GM12878 (cell line): Measurements from ENCODE around the gene CTNNAL1. TPM values are rescaled to one million over a fixed set of nuclear protein-coding genes. Genes with fewer than 3 reads are reported as not detected.

Experiments
- ATAC-seq: fragments of 200-7000 bp; cut with Tn5 transposase; 3 replicates; pipeline ENCODE4 v1.9.1; 2020; ENCODE audit warnings: mild to moderate bottlenecking, moderate library complexity
- BruUV-seq: library from RNA; stranded (reverse); fragments of 400-500 nt; replicated peaks from 2 replicates; lab custom pipeline; 2021; lab: Mats Ljungman, UMichigan
- CTCF ChIA-PET: fragments of 300-600 bp; sonication (Branson Sonifier 250); formaldehyde crosslinking; extraction: SDS; loops from one replicate; lab custom pipeline; 2021; ENCODE audit warnings: inconsistent platforms; lab: Yijun Ruan, JAX
- POLR2A ChIA-PET: fragments of 350-600 bp; formaldehyde crosslinking; extraction: SDS; loops from one replicate; lab custom pipeline; 2021; ENCODE audit warnings: inconsistent platforms; lab: Charles Lee
- RAD21 ChIA-PET: fragments of 300-600 bp; sonication (Branson Sonifier 250); formaldehyde crosslinking; loops from one replicate; lab custom pipeline; 2023; ENCODE audit warnings: antibody characterized with exemption; ENCODE audit not compliant: unreplicated experiment; lab: Charles Lee
- SMC1A ChIA-PET: fragments of 300-600 bp; sonication (Branson Sonifier 250); formaldehyde crosslinking; loops from one replicate; lab custom pipeline; 2023; ENCODE audit not compliant: unreplicated experiment, uncharacterized antibody; lab: Charles Lee
- DNase-seq: peaks from one replicate; pipeline ENCODE4 v3.0.0-alpha.2; 2011; ENCODE audit warnings: low read depth, low spot score
- FAIRE-seq: peaks from 3 replicates; lab custom pipeline; 2011; peaks lifted over from hg19 to GRCh38; lab: Jason Lieb, UNC
- H2AFZ ChIP-seq: 2 replicates; pipeline ENCODE4 v1.6.0; 2011; ENCODE audit warnings: low read depth, low read length, control low read depth; ENCODE audit not compliant: control insufficient read depth
- H3K27ac ChIP-seq: 2 replicates; pipeline ENCODE4 v1.5.1; 2011; ENCODE audit warnings: control low read depth; ENCODE audit not compliant: control insufficient read depth, insufficient read depth
- H3K27me3 ChIP-seq, 2 experiments: replicated peaks in 1 of 2; 2 replicates each; pipeline versions ENCODE4 v1.6.0 to v1.6.1; 2011; ENCODE audit warnings: low read length in 1 of 2; ENCODE audit not compliant: control insufficient read depth in 2 of 2, insufficient read depth in 2 of 2
- H3K36me3 ChIP-seq, 2 experiments: 2 replicates each; pipeline ENCODE4 v1.5.1; 2011; ENCODE audit warnings: low read length in 1 of 2; ENCODE audit not compliant: control insufficient read depth in 2 of 2, insufficient read depth in 2 of 2
- H3K4me1 ChIP-seq: 2 replicates; pipeline ENCODE4 v1.6.1; 2011; ENCODE audit warnings: mild to moderate bottlenecking, low read length, moderate library complexity, mixed read lengths; ENCODE audit not compliant: control insufficient read depth, insufficient read depth
- H3K4me2 ChIP-seq: 2 replicates; pipeline ENCODE4 v1.6.0; 2011; ENCODE audit warnings: control low read depth; ENCODE audit not compliant: control insufficient read depth, insufficient read depth
- H3K4me3 ChIP-seq: fragments of 200-600 bp; sonication (generic); 2 replicates; pipeline ENCODE4 v1.5.1; 2016
- H3K79me2 ChIP-seq: 2 replicates; pipeline ENCODE4 v1.6.0; 2011; ENCODE audit warnings: low read length; ENCODE audit not compliant: control insufficient read depth, insufficient read depth
- H3K9ac ChIP-seq: 2 replicates; pipeline ENCODE4 v1.8.0; 2011; ENCODE audit warnings: low read length, control low read depth, mixed read lengths; ENCODE audit not compliant: control insufficient read depth, insufficient read depth
- H3K9me3 ChIP-seq: replicated peaks from 3 replicates; pipeline ENCODE4 v1.5.1; 2011; ENCODE audit warnings: mild to moderate bottlenecking, low read length; ENCODE audit not compliant: control insufficient read depth, insufficient read depth
- H4K20me1 ChIP-seq: 2 replicates; pipeline ENCODE4 v1.6.0; 2011; ENCODE audit not compliant: control insufficient read depth, insufficient read depth
- CEBPB ChIP-seq, 2 experiments: fragments of 150-350 bp in 1 of 2; IDR thresholded peaks; 2 replicates each; pipeline ENCODE4 v1.6.1; 2012 to 2014; ENCODE audit warnings: low read depth in 2 of 2, low read length in 2 of 2, borderline replicate concordance in 1 of 2, inconsistent platforms in 1 of 2
- E2F8 ChIP-seq: fragments of 450-650 bp; IDR thresholded peaks from 2 replicates; pipeline ENCODE4 v1.6.1; 2018; ENCODE audit warnings: mild to moderate bottlenecking, low read depth, moderate library complexity; ENCODE audit not compliant: partially characterized antibody
- HDGF ChIP-seq: fragments of 450-650 bp; IDR thresholded peaks from 2 replicates; pipeline ENCODE4 v1.6.1; 2016; ENCODE audit warnings: antibody characterized with exemption
- MXI1 ChIP-seq: fragments of 150-350 bp; IDR thresholded peaks from 2 replicates; pipeline ENCODE4 v1.6.1; 2011; ENCODE audit warnings: low read depth, mild to moderate bottlenecking, inconsistent platforms, low read length, improper control_type of control experiment
- MYC ChIP-seq: IDR thresholded peaks from 2 replicates; pipeline ENCODE4 v1.6.1; 2011; ENCODE audit warnings: mild to moderate bottlenecking, low read length, moderate library complexity, inconsistent platforms; ENCODE audit not compliant: insufficient read depth, insufficient replicate concordance, insufficient read length, severe bottlenecking
- SMARCA5 ChIP-seq: fragments of 450-650 bp; IDR thresholded peaks from 2 replicates; pipeline ENCODE4 v1.6.1; 2017; ENCODE audit warnings: mild to moderate bottlenecking
- TBL1XR1 ChIP-seq: IDR thresholded peaks from 2 replicates; pipeline ENCODE4 v1.6.1; 2012; ENCODE audit warnings: low read depth, low read length, improper control_type of control experiment
- WGBS: methylation state at CpG from one replicate; pipeline ENCODE4 v1.1.6; 2016; ENCODE audit warnings: low lambda C conversion rate; ENCODE audit not compliant: insufficient replicate concordance, insufficient coverage; ENCODE audit errors: missing lambda C conversion rate; 5-methylcytosine and 5-hydroxymethylcytosine counted together
- in situ Hi-C: fragments of 300-500 bp; cut with MboI; formaldehyde crosslinking; loops from 9 replicates; pipeline ENCODE4 v1.14.3; 2018; ENCODE audit warnings: mixed read lengths
- intact Hi-C: fragments of 100-400 bp; cut with micrococcal nuclease; formaldehyde crosslinking; loops from one replicate; pipeline ENCODE4 v1.14.2; 2022; ENCODE audit not compliant: unreplicated experiment
- polyA plus RNA-seq, 11 experiments: library from polyadenylated mRNA; depleted of rRNA in 4 of 11; unstranded in 6 of 11; stranded (reverse) in 5 of 11; fragments of >200 nt; fragmentation: Nextera tagmentation in 4 of 11; fragmentation: Illumina TruSeq in 1 of 11; extraction: Ambion mirVana in 4 of 11; extraction: Trizol in 1 of 11; gene quantifications; 1 replicate in 1 of 11; 2 replicates in 10 of 11; pipeline versions ENCODE4 v1.2.1 to v1.2.3, GENCODE V29; 2011 to 2016; ENCODE audit warnings: inconsistent platforms in 2 of 11, missing spikeins in 2 of 11, low read depth in 1 of 11
- total RNA-seq, 4 experiments: library from RNA; depleted of rRNA in 3 of 4; stranded (reverse); fragments of >200 nt in 3 of 4; fragmentation: Illumina TruSeq in 1 of 4; extraction: Trizol in 1 of 4; gene quantifications; 2 replicates each; pipeline versions ENCODE4 v1.2.1 to v1.2.3, GENCODE V29; 2013 to 2021
- TF ChIP-seq, protein P1 (sequence below): IDR thresholded peaks from 2 replicates; pipeline ENCODE4 v1.6.1; 2011; ENCODE audit warnings: low read depth, low read length, improper control_type of control experiment, borderline replicate concordance

Gene CTNNAL1
- total and polyA plus RNA-seq, 10 of the 15 experiments (the other 5 are each of a cell fraction or from before 2014, with no cell fraction given) = 16.3 to 82.5 (median 45.2) TPM

DNA sequence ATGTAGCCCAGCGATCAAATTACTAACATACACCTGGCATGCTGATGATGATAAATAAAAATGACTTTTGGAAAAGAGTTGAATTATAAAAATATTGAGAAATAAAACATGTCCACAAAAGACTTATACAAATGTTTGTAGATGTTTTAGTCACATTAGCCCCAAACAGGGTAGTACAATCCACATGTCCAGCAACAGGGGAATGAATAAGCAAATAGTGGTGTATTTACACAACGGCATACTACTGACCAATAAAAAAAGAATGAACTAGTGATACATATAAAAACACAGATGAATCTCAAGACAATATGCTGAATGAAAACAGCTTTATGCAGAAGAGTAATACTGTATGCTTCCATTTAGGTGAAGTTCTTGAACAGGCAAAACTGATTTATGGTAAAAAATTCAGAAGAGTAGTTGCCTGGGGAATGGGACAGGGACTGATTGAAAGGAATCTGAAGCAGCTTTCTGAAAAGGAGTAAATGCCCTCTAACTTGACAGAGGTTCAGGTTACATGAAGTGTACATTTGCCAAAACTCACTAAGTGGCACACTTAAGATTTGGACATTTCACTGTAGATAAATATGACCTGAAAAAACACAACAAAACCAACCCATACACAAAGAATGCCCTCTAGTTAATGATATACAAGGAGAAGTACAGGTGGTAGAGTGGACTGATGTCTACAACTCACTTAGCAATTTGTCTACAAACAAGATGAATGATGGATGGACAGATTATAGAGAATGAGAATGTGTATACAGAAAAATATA is 115.8 kb downstream of the CTNNAL1 start (continued):
- TF ChIP-seq, protein P1, sequence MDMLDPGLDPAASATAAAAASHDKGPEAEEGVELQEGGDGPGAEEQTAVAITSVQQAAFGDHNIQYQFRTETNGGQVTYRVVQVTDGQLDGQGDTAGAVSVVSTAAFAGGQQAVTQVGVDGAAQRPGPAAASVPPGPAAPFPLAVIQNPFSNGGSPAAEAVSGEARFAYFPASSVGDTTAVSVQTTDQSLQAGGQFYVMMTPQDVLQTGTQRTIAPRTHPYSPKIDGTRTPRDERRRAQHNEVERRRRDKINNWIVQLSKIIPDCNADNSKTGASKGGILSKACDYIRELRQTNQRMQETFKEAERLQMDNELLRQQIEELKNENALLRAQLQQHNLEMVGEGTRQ = no peak
- TF ChIP-seq MXI1 = no peak
- TF ChIP-seq TBL1XR1 = no peak
- no peak for TF ChIP-seq HDGF

GRCh38 chr9:108894225-108894997 is 118.9 kb downstream of the CTNNAL1 start:
- Histone ChIP-seq H3K4me2 (no peak overlapping the region), H3K9ac (no peak overlapping the region), H3K36me3 (peaks cover 3 to 13% of the 10 kb centered on the region in 2 experiments), H2AFZ (no peak overlapping the region), H3K27ac (no peak overlapping the region), H4K20me1 (no peaks in the 10 kb centered on the region), H3K27me3 (no peaks in the 10 kb centered on the region), H3K9me3 (no peaks in the 10 kb centered on the region), H3K79me2 (no peaks in the 10 kb centered on the region), H3K4me3 (no peak overlapping the region), H3K4me1 (no peaks in the 10 kb centered on the region)
- POLR2A ChIA-PET = no interaction called here
- DNase-seq (no peak), ATAC-seq (no peak), FAIRE-seq (no peak)
- in situ Hi-C loops = no loop called here
- RAD21 ChIA-PET = no interaction called here
- CTCF ChIA-PET = interaction anchor here (0.6 to 1.4 kb wide), 3 partner anchors 12 to 514 kb away, joined by 3 to 5 read pairs (median 4); no protein-coding TSS in a partner anchor
- SMC1A ChIA-PET = no interaction called here
- 99% methylated on average over 4 of the region's 4 CpGs for WGBS
- BruUV-seq = no TSS peak
- TF ChIP-seq E2F8 = no peak
- TF ChIP-seq SMARCA5 = no peak
- TF ChIP-seq CEBPB (IDR thresholded peaks at IDR 0.05; ENCODE audit: borderline replicate concordance in 1 of 2, low read depth in 2 of 2, low read length in 2 of 2) = no peak
- no peak for TF ChIP-seq MYC
- intact Hi-C loops = no loop called here
